Upper lobe of left lung (tissue), 6 donors: Measurements from ENCODE around the gene CHRNG. TPM values are rescaled to one million over a fixed set of nuclear protein-coding genes. Genes with fewer than 3 reads are reported as not detected.

Source experiments
- ATAC-seq, 2 donors: fragments of 200-7000 bp; cut with Tn5 transposase; one replicate each; pipeline ENCODE4 v1.9.1; 2022; ENCODE audit warnings: mild to moderate bottlenecking in 2 of 2, moderate library complexity in 2 of 2; ENCODE audit not compliant: low FRiP score in 2 of 2
- DNase-seq, 2 donors: peaks; one replicate each; pipeline ENCODE4 v3.0.0-alpha.2; 2019 to 2020
- H3K27ac ChIP-seq, 4 donors: fragments of 200-600 bp; sonication (generic); one replicate each; pipeline ENCODE4 v1.5.1; 2016 to 2019
- H3K27me3 ChIP-seq, 4 donors: fragments of 200-600 bp; sonication (generic); one replicate each; pipeline ENCODE4 v1.5.1; 2017 to 2019
- H3K36me3 ChIP-seq, 4 donors: fragments of 200-600 bp; sonication (generic); one replicate each; pipeline ENCODE4 v1.5.1; 2016 to 2019
- H3K4me1 ChIP-seq, 4 donors: fragments of 200-600 bp; sonication (generic); one replicate each; pipeline ENCODE4 v1.5.1; 2018 to 2019
- H3K4me3 ChIP-seq, 4 donors: fragments of 200-600 bp; sonication (generic); one replicate each; pipeline ENCODE4 v1.5.1; 2017 to 2019; ENCODE audit warnings: mild to moderate bottlenecking in 2 of 4, moderate library complexity in 1 of 4
- H3K9me3 ChIP-seq, 4 donors: fragments of 200-600 bp; sonication (generic); one replicate each; pipeline ENCODE4 v1.5.1; 2018 to 2019
- EP300 ChIP-seq, 4 donors: sonication (generic); formaldehyde crosslinking; IDR thresholded peaks; one replicate each; pipeline ENCODE4 v1.5.1; 2017; ENCODE audit warnings: antibody characterized with exemption in 4 of 4, control low read depth in 2 of 4
- POLR2A ChIP-seq, 4 donors: fragments of 450-650 bp; IDR thresholded peaks; one replicate each; pipeline ENCODE4 v1.5.1; 2016 to 2017; ENCODE audit warnings: antibody characterized with exemption in 4 of 4, mild to moderate bottlenecking in 2 of 4
- POLR2AphosphoS5 ChIP-seq, 2 donors: sonication (generic); formaldehyde crosslinking; IDR thresholded peaks; one replicate each; pipeline ENCODE4 v1.5.1; 2017; ENCODE audit warnings: antibody characterized with exemption in 2 of 2
- WGBS, 2 donors: methylation state at CpG; one replicate each; pipeline ENCODE4 v1.1.5; 2017 to 2018; 5-methylcytosine and 5-hydroxymethylcytosine counted together
- total RNA-seq, 6 donors: library from RNA; depleted of rRNA in 4 of 6; stranded (reverse); fragments of >200 nt in 4 of 6; gene quantifications; one replicate each; pipeline versions ENCODE4 v1.1.0 to v1.2.1, GENCODE V29; 2016 to 2021
- TF ChIP-seq, protein P1 (sequence below), 6 experiments: fragments of 450-650 bp in 4 of 6; fragments of 200-600 bp in 2 of 6; sonication (generic) in 2 of 6; IDR thresholded peaks; one replicate each; pipeline ENCODE4 v1.5.1; 2016 to 2019; ENCODE audit warnings: antibody characterized with exemption in 6 of 6
- donor health status: DM: no; HTN: no; CAD: no; lungs with moderate emphysema.
- donor health status: DM: no; HTN: yes; CAD: no; lungs with severe emphysema.

The CHRNG gene
- total RNA-seq, 6 donors from 2014 or later, result not detected

DNA sequence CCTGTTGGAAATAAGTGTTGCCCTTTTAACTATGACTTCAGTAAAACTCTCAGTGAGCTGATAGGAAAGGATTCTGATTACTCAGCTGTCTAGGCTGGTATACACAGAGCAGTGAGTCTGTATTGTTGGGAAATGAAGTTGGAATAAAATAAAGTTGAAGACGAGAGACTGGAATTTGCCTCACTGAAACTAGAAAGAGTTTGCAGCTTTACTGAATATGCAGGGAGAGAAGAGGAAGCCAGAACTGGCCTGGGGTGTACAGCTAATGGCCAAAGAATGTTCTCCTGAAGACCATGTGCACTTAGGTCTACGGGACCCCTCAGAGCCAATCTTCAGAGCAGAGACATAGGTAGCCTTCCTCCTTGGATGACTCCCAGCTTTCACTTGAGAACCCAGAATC is 37.5 kb downstream of the CHRNG start:
- peaks cover 0 to 6% (median 0%) of the 10 kb centered on the region in 4 donors for H3K4me1 ChIP-seq
- peaks cover 5 to 71% (median 29%) of the 10 kb centered on the region in 4 donors for H3K36me3 ChIP-seq
- 89 to 96% methylated on average over 1 to 2 of the region's 2 CpGs for WGBS, 2 donors
- no peaks in the 10 kb centered on the region for H3K9me3 ChIP-seq
- TF ChIP-seq POLR2A (IDR thresholded peaks at IDR 0.05) (no peak), EP300 (IDR thresholded peaks at IDR 0.05) (no peak), POLR2AphosphoS5 (IDR thresholded peaks at IDR 0.05) (no peak)
- TF ChIP-seq, protein P1, sequence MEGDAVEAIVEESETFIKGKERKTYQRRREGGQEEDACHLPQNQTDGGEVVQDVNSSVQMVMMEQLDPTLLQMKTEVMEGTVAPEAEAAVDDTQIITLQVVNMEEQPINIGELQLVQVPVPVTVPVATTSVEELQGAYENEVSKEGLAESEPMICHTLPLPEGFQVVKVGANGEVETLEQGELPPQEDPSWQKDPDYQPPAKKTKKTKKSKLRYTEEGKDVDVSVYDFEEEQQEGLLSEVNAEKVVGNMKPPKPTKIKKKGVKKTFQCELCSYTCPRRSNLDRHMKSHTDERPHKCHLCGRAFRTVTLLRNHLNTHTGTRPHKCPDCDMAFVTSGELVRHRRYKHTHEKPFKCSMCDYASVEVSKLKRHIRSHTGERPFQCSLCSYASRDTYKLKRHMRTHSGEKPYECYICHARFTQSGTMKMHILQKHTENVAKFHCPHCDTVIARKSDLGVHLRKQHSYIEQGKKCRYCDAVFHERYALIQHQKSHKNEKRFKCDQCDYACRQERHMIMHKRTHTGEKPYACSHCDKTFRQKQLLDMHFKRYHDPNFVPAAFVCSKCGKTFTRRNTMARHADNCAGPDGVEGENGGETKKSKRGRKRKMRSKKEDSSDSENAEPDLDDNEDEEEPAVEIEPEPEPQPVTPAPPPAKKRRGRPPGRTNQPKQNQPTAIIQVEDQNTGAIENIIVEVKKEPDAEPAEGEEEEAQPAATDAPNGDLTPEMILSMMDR (IDR thresholded peaks at IDR 0.05), result no peak
- DNase-seq, result no peak
- no peak overlapping the region for H3K27ac ChIP-seq
- no peak for ATAC-seq
- H3K27me3 ChIP-seq, result no peaks in the 10 kb centered on the region
- no peak overlapping the region for H3K4me3 ChIP-seq

DNA sequence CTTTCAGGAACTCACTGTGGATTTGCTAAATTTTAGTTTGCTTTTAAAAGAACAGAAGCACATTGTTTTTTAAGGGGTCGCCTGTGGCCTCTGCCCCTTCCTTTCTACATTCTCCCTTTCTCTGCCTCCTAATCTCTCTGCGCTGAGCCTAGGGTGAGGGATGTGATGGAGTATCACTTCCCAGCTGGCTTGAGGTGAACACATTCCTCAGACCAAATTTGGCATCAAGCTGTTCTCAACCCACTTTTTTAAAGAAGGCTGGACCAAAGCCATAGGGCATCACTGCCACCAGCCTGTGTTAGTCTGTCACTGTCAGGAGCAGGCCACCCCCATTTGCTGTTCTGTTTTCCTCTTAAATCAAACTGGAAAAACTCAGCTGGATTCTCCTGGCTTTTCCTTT is 38.3 kb downstream of the CHRNG start:
- Histone ChIP-seq H3K4me3 (no peak overlapping the region), H3K27ac (no peak overlapping the region), H3K27me3 (no peaks in the 10 kb centered on the region), H3K9me3 (no peaks in the 10 kb centered on the region), H3K36me3 (peaks cover 5 to 65% (median 29%) of the 10 kb centered on the region in 4 donors), H3K4me1 (peaks cover 0 to 6% (median 0%) of the 10 kb centered on the region in 4 donors)
- WGBS, 2 donors, result 96% methylated on average over 2 of the region's 2 CpGs
- ATAC-seq (no peak), DNase-seq (no peak)
- no peak for TF ChIP-seq POLR2A (IDR thresholded peaks at IDR 0.05)
- TF ChIP-seq POLR2AphosphoS5 (IDR thresholded peaks at IDR 0.05), result no peak
- TF ChIP-seq, protein P1 (IDR thresholded peaks at IDR 0.05), result no peak
- no peak for TF ChIP-seq EP300 (IDR thresholded peaks at IDR 0.05)

DNA sequence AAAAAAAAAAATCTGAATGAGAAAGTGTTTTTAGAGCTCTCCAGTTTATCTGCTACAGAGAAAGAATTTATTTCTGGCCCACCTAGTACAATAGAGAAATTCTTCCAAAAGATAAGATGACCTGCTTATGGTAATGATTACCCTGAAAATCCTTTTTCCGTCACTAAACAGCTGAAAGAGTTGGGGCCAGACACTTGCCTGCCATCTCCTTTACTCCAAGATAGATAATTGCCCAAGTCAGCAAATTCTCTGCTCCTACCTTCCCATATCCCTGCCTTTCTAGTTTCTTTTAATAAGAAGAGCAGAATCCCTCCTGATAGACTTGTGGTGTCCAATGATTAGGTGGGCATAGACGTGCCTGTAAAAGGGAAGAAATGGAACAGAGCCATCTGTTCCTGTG is 39.1 kb downstream of the CHRNG start:
- TF ChIP-seq POLR2A (IDR thresholded peaks at IDR 0.05), result no peak
- TF ChIP-seq, protein P1 (IDR thresholded peaks at IDR 0.05), result no peak
- TF ChIP-seq EP300 (IDR thresholded peaks at IDR 0.05), result no peak
- TF ChIP-seq POLR2AphosphoS5 (IDR thresholded peaks at IDR 0.05), result no peak
- H3K27me3 ChIP-seq, result no peaks in the 10 kb centered on the region
- no peaks in the 10 kb centered on the region for H3K9me3 ChIP-seq
- no peak overlapping the region for H3K4me3 ChIP-seq
- H3K36me3 ChIP-seq, result peaks cover 5 to 65% (median 26%) of the 10 kb centered on the region in 4 donors
- WGBS, 2 donors, result 95% methylated on average over 2 of the region's 2 CpGs
- DNase-seq (no peak), ATAC-seq (no peak)
- H3K4me1 ChIP-seq, result peaks cover 0 to 2% (median 0%) of the 10 kb centered on the region in 4 donors
- H3K27ac ChIP-seq, result no peak overlapping the region

DNA sequence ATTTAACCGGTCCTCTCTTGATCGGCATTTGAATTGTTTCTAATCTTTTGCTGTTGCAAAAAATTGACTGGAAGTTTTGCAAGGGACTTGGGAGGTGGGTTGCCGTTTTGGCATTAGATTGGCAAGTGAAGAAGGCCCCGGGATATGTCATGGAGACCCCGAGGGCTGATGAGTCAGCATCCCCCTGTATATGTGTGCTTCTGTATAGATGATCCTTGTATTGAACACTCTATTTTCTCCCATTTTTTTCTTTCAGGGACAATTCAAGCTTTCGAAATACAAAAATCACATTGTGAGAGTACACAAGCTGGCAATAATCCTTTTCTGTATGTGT is 41.1 kb downstream of the CHRNG start:
- TF ChIP-seq EP300 (IDR thresholded peaks at IDR 0.05) (no peak), POLR2A (IDR thresholded peaks at IDR 0.05) (no peak), POLR2AphosphoS5 (IDR thresholded peaks at IDR 0.05) (no peak)
- TF ChIP-seq, protein P1 (IDR thresholded peaks at IDR 0.05), result no peak
- ATAC-seq (no peak), DNase-seq (no peak)
- no peaks in the 10 kb centered on the region for H3K4me1 ChIP-seq
- no peaks in the 10 kb centered on the region for H3K27me3 ChIP-seq
- H3K4me3 ChIP-seq, result no peak overlapping the region
- H3K9me3 ChIP-seq, result no peaks in the 10 kb centered on the region
- H3K27ac ChIP-seq, result no peak overlapping the region
- peaks cover 5 to 47% (median 17%) of the 10 kb centered on the region in 4 donors for H3K36me3 ChIP-seq
- 62 to 75% methylated on average over 6 of the region's 6 CpGs for WGBS, 2 donors

DNA sequence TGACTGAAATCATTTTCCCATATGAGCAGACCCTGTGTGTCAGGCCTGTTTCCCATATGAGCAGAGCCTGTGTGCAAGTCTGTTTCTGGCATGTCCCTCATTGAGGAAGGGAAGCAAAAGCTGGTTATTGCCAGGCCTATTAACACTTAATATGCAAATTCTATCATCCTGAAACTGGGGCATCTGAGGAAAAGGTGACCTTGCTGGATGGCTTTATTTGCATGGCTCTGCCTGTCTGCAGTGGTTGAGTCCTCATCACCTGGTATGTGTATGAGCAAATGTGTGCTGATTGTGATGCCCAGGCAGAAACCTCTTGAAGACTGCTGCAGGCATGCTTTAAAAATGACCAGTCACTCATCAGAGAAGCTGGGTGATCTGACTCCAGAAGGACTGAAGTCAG is 42.2 kb downstream of the CHRNG start:
- no peak overlapping the region for H3K27ac ChIP-seq
- no peak for ATAC-seq

More for the DNA sequence above, 42.2 kb downstream of the CHRNG start:
- Histone ChIP-seq H3K4me1 (no peaks in the 10 kb centered on the region), H3K27me3 (no peaks in the 10 kb centered on the region), H3K4me3 (no peak overlapping the region), H3K9me3 (no peaks in the 10 kb centered on the region), H3K36me3 (peaks cover under 1 to 41% (median 17%) of the 10 kb centered on the region in 4 donors)
- TF ChIP-seq EP300 (IDR thresholded peaks at IDR 0.05) (no peak), POLR2A (IDR thresholded peaks at IDR 0.05) (no peak), POLR2AphosphoS5 (IDR thresholded peaks at IDR 0.05) (no peak)
- TF ChIP-seq, protein P1 (IDR thresholded peaks at IDR 0.05), result no peak
- DNase-seq, result no peak
